Germinal center (tissue), 1 donor: ENCODE data around the gene ALDH1A1.

Experiments used
- DNase-seq: peaks from one replicate; pipeline ENCODE4 v3.0.0; 2012; ENCODE audit warnings: mixed read lengths, low spot score

ALDH1A1 gene

GRCh38 chr9:72855890-72856523, 96.8 kb downstream of the ALDH1A1 start:
- no peak for DNase-seq

GRCh38 chr9:72855321-72855720, 97.5 kb downstream of the ALDH1A1 start:
- DNase-seq, result no peak
